IPS DF 6.9 (cell line): ENCODE results near the gene ALMS1.
"Not testable (repeated sequence)": the region's sequence is repeated elsewhere in the genome, so short reads cannot be mapped to it uniquely, and the experiment has no call there.

Source experiments
- DNase-seq: peaks from one replicate; pipeline ENCODE4 v3.0.0-alpha.2; 2013; ENCODE audit warnings: low read depth, low spot score
- H3K27ac ChIP-seq: one replicate; pipeline ENCODE4 v1.5.1; 2013; ENCODE audit warnings: low read length, control low read depth
- H3K27me3 ChIP-seq: 2 replicates; pipeline ENCODE4 v1.6.1; 2013; ENCODE audit warnings: mild to moderate bottlenecking, low read length; ENCODE audit not compliant: control insufficient read depth, insufficient read depth
- H3K36me3 ChIP-seq: 2 replicates; pipeline ENCODE4 v1.6.1; 2013; ENCODE audit warnings: low read length; ENCODE audit not compliant: control insufficient read depth, insufficient read depth
- H3K4me1 ChIP-seq: 2 replicates; pipeline ENCODE4 v1.6.1; 2013; ENCODE audit warnings: low read length; ENCODE audit not compliant: control insufficient read depth, insufficient read depth
- H3K4me3 ChIP-seq: 2 replicates; pipeline ENCODE4 v1.5.1; 2013; ENCODE audit warnings: mild to moderate bottlenecking, low read length
- H3K9me3 ChIP-seq: 2 replicates; pipeline ENCODE4 v1.6.1; 2013; ENCODE audit warnings: low read length, inconsistent platforms; ENCODE audit not compliant: control insufficient read depth, insufficient read depth
- WGBS: extraction: QIAGEN DNeasy Blood & Tissue Kit; methylation state at CpG from one replicate; pipeline ENCODE4 v1.1.7; 2013; ENCODE audit warnings: mixed read lengths, missing lambda C conversion rate; ENCODE audit not compliant: insufficient read length, insufficient coverage; 5-methylcytosine and 5-hydroxymethylcytosine counted together

Gene ALMS1

GRCh38 chr2:73566288-73566878, 180.7 kb downstream of the ALMS1 start:
- Histone ChIP-seq H3K27ac (no peak overlapping the region), H3K4me1 (no peaks in the 10 kb centered on the region), H3K4me3 (no peak overlapping the region), H3K36me3 (no peaks in the 10 kb centered on the region), H3K9me3 (no peaks in the 10 kb centered on the region), H3K27me3 (no peaks in the 10 kb centered on the region)
- no CpG with 5 or more reads among the region's 5 CpGs for WGBS
- no peak for DNase-seq

GRCh38 chr2:73575261-73575660, 189.6 kb downstream of the ALMS1 start:
- no peak overlapping the region for H3K4me3 ChIP-seq
- no CpG with 5 or more reads among the region's 2 CpGs for WGBS
- H3K36me3 ChIP-seq, result no peaks in the 10 kb centered on the region
- H3K27me3 ChIP-seq, result no peaks in the 10 kb centered on the region
- H3K9me3 ChIP-seq, result no peaks in the 10 kb centered on the region
- no peaks in the 10 kb centered on the region for H3K4me1 ChIP-seq
- H3K27ac ChIP-seq, result no peak overlapping the region
- DNase-seq, result no peak

GRCh38 chr2:73582364-73582763, 196.7 kb downstream of the ALMS1 start:
- no CpG with 5 or more reads among the region's 2 CpGs for WGBS
- H3K27me3 ChIP-seq, result no peaks in the 10 kb centered on the region
- DNase-seq, result no peak
- no peaks in the 10 kb centered on the region for H3K4me1 ChIP-seq
- H3K4me3 ChIP-seq, result no peak overlapping the region
- no peaks in the 10 kb centered on the region for H3K9me3 ChIP-seq
- no peaks in the 10 kb centered on the region for H3K36me3 ChIP-seq
- H3K27ac ChIP-seq, result no peak overlapping the region

GRCh38 chr2:73588177-73588576, 202.5 kb downstream of the ALMS1 start:
- Histone ChIP-seq H3K4me1 (peaks cover 2% of the 10 kb centered on the region; the same call in 1 of the 2 replicates), H3K27me3 (no peaks in the 10 kb centered on the region), H3K27ac (no peak overlapping the region), H3K36me3 (no peaks in the 10 kb centered on the region), H3K4me3 (no peak overlapping the region), H3K9me3 (no peaks in the 10 kb centered on the region)
- no CpG with 5 or more reads among the region's 4 CpGs for WGBS
- DNase-seq, result no peak

- H3K27ac ChIP-seq, result no peak overlapping the region
- DNase-seq, result no peak
- no peaks in the 10 kb centered on the region for H3K9me3 ChIP-seq
- no peaks in the 10 kb centered on the region for H3K27me3 ChIP-seq
- no peaks in the 10 kb centered on the region for H3K36me3 ChIP-seq
- no peak overlapping the region for H3K4me3 ChIP-seq
- no peaks in the 10 kb centered on the region for H3K4me1 ChIP-seq
- no CpG with 5 or more reads among the region's 2 CpGs for WGBS
Measured at GRCh38 chr2:73593680-73594079, 208.0 kb downstream of the ALMS1 start.

- WGBS, result no CpG with 5 or more reads among the region's 2 CpGs
- no peaks in the 10 kb centered on the region for H3K36me3 ChIP-seq
- DNase-seq, result no peak
Measured at GRCh38 chr2:73594251-73594650, 208.6 kb downstream of the ALMS1 start.

GRCh38 chr2:73601780-73602179, 216.1 kb downstream of the ALMS1 start:
- Histone ChIP-seq H3K4me3 (no peak overlapping the region), H3K9me3 (no peaks in the 10 kb centered on the region)
- WGBS, result no CpG with 5 or more reads among the region's 5 CpGs

More at GRCh38 chr2:73594251-73594650, 208.6 kb downstream of the ALMS1 start:
- Histone ChIP-seq H3K4me1 (no peaks in the 10 kb centered on the region), H3K27me3 (no peaks in the 10 kb centered on the region), H3K27ac (no peak overlapping the region), H3K4me3 (no peak overlapping the region), H3K9me3 (no peaks in the 10 kb centered on the region)

GRCh38 chr2:73603099-73603588, 217.5 kb downstream of the ALMS1 start:
- H3K27me3 ChIP-seq, H3K9me3 ChIP-seq, H3K27ac ChIP-seq, H3K36me3 ChIP-seq, H3K4me3 ChIP-seq, H3K4me1 ChIP-seq, DNase-seq: not testable (repeated sequence)
- no CpG with 5 or more reads among the region's 4 CpGs for WGBS

More at GRCh38 chr2:73601780-73602179, 216.1 kb downstream of the ALMS1 start:
- DNase-seq, result no peak
- Histone ChIP-seq H3K4me1 (no peaks in the 10 kb centered on the region), H3K27ac (no peak overlapping the region), H3K36me3 (peaks cover 7% of the 10 kb centered on the region; the same call in 1 of the 2 replicates), H3K27me3 (no peaks in the 10 kb centered on the region)

GRCh38 chr2:73604589-73604988, 219.0 kb downstream of the ALMS1 start:
- no CpG with 5 or more reads among the region's 2 CpGs for WGBS
- not testable (repeated sequence) for H3K4me1 ChIP-seq, H3K27me3 ChIP-seq, H3K4me3 ChIP-seq, H3K9me3 ChIP-seq, H3K27ac ChIP-seq, DNase-seq, H3K36me3 ChIP-seq

- no peak overlapping the region for H3K27ac ChIP-seq
- H3K9me3 ChIP-seq, result no peaks in the 10 kb centered on the region
- H3K36me3 ChIP-seq, result no peaks in the 10 kb centered on the region
- WGBS, result no CpG with 5 or more reads among the region's 3 CpGs
- H3K4me1 ChIP-seq, result no peaks in the 10 kb centered on the region
- H3K27me3 ChIP-seq, result no peaks in the 10 kb centered on the region
- no peak for DNase-seq
- H3K4me3 ChIP-seq, result no peak overlapping the region
Measured at GRCh38 chr2:73610111-73610510, 224.5 kb downstream of the ALMS1 start.

GRCh38 chr2:73611193-73611592, 225.6 kb downstream of the ALMS1 start:
- no peaks in the 10 kb centered on the region for H3K36me3 ChIP-seq
- H3K27ac ChIP-seq, result no peak overlapping the region
- no peak overlapping the region for H3K4me3 ChIP-seq
- no peaks in the 10 kb centered on the region for H3K9me3 ChIP-seq
- H3K27me3 ChIP-seq, result no peaks in the 10 kb centered on the region
- DNase-seq, result no peak
- WGBS, result no CpG with 5 or more reads among the region's 4 CpGs
- no peaks in the 10 kb centered on the region for H3K4me1 ChIP-seq
